Colon (tissue), 2 donors: ENCODE results near the gene SRXN1.

Experiments used
- FAIRE-seq: peaks from 2 replicates; lab custom pipeline; 2012; peaks lifted over from hg19 to GRCh38; lab: Jason Lieb, UNC
- donor health status: control.
- donor health status: control.

Gene SRXN1

GRCh38 chr20:605237-605636 is 47.8 kb downstream of the SRXN1 start:
- FAIRE-seq: no peak

DNA sequence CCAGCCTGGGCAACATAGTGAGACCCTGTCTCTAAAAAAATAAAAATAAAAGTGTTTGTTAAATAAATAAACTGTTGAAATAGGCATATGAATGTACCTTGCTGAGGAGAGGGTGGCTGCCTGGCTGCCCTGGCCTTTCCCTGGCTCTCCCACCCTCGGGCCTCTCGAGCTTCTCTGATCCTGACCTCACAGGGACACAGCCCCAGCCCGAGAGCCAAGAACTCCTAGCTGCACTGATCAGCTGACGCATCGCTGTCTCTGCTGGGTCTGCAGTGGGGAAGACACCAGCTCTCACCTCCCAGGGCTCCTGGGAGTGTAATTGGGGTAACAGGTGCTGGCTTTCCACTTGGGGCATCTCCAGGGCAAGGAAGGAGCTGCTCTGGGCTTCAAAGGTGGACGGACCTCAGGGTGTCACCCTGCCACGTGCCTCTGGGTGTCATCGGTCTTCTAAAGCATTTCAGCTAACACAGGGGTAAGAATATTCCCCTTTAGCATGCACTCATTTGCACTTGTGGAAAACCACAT is 49.8 kb downstream of the SRXN1 start:
- no peak for FAIRE-seq

DNA sequence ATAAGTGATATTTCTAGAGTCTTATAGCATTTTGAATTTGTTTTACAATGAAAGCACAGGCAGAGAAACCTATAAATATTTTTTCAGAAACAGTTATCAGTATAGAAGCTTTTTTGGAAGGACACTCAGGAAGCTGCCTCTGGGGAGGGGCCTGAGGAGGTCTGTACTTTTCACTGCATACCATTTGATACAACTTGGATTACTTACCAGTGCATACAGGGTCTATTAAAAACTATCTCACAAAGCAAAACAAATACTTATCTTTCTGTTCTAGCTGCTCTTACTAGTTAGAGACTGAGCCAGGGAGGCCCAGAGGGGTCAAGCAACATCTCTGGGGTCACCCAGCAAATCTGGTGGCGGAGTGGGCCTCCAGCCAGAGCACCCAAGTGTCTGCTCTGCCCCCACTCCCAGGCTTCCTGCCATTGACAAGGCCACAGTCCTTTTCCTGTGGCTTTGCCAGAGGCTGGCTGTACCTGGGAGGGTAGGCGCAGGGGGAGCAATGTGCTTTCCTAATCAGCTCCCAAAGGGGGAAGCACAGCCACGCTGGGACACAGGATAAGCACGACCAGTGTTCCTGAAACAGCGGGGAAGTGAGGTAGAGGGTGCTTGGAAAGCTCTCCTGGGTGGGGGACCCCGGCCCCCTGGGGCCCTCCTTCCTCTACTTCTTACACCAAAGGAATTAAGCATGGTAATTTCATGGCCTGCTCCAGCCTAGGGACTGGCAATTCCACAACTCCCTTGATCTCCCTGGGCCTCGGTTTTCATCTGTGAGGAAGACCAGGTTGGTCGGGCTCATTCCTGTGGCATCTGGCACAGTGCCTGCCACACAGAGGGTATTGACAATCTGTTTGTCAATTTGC is 50.7 kb downstream of the SRXN1 start:
- no peak for FAIRE-seq

- FAIRE-seq: no peak
These were observed 52.3 kb downstream of the SRXN1 start for GRCh38 chr20:600736-601135.

- no peak for FAIRE-seq
These were observed 52.9 kb downstream of the SRXN1 start for GRCh38 chr20:600141-600540.

DNA sequence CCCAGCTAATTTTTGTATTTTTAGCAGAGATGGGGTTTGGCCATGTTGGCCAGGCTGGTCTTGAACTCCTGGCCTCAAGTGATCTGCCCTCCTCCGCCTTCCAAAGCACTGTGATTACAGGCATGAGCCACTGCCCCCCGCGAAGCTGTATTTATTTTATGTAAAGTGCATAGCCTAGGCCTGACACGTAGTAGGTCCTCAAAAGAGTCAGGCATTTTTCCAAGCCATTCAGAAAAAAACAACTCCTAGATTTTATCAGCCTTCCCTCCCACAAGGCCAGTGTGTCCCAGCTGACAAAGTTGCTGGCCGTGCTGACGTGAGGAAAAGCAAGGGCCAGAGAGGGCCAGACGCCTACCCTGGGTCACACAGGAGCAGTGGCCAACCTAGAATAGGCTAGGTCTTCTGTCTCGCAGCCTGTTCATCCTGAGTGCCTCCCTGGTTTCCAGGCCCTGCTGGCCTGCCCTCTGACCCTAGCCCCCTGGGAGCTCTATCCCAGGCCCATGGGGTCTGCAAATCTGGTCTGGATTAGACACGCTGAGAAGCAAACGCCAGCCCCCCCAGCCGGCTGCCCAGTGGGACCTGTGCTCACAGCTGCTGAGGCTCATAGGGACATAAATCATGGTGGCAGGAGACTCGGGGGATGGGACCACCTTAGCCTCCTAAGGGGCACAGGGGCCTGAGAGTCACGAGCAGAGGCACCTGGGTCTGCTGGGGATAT is 54.7 kb downstream of the SRXN1 start:
- FAIRE-seq: no peak

DNA sequence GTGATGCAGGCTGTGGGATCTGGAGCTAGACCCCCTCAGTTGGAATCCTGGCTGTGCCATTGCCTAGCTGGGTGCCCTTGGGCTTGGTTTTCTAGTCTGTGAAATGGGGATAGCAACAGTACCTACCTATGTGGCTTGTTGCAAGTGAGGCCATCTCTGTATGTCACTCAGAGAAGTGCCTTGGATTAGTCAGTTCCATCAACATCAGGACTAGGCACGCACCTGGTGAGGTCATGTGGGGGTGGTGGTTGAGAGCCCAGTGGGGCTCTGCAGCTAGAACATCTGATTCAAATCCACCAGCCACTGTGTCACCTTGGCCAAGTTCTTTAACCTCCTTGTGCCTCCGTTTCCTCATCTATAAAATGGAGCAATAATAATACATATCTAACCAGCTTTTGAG is 55.4 kb downstream of the SRXN1 start:
- no peak for FAIRE-seq
